GM18499 (cell line): ENCODE measurements around the gene LY6G5C.
"Not testable (repeated sequence)": the region's sequence is repeated elsewhere in the genome, so short reads cannot be mapped to it uniquely, and the experiment has no call there.

Experiments used
- ATAC-seq: cut with Tn5 transposase; IDR thresholded peaks from one replicate; pipeline ENCODE4 v1.9.1; 2021; ENCODE audit warnings: moderate number of reproducible peaks; ENCODE audit not compliant: insufficient read depth, unreplicated experiment

The LY6G5C gene

DNA sequence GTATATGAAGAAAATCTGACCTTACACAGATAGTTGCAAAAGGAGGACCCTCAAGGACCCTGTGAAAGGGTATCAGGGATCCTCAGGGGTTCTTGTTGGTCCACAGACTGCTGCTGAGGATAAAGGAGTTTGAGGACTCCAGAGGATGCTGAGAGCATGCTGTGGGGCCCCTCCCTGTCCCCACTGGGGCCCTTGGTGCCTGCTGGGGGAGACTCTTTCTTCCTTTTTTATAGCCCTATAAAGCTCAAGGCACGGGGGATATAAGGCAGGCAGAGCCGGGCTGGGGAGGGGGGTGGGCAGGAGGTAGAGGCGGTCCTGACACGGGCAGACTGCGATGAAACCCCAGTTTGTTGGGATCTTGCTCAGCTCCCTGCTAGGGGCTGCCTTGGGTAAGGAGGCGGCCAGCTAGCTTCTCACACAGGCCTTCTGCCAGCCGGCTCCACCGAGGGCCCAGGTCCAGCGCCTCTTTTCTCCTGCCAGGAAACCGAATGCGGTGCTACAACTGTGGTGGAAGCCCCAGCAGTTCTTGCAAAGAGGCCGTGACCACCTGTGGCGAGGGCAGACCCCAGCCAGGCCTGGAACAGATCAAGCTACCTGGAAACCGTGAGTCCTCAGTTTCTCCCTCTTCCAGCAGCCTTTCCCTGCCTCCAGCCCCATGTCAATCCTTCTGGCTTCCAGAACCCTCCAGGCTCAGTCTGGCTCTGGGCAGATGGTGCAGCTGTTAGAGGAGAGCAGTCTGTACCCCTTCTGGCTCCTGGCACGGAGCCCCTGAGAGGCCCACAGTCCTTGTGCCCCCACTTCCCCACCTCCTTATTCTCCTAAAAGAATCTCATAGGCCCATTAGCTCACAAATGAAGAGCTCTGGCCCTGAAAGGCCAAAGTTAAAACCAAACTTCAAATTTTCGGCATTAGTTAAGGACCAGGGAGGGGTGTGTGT lies 34.4 kb upstream of the LY6G5C start, which contains the start of gene LY6G6D:
Gene LY6G6D, plus strand, starts transcription at position 327 of the 937 bp plus-strand sequence. Its CDS starts 8 bp downstream, at position 335.
- ATAC-seq, result no peak

DNA sequence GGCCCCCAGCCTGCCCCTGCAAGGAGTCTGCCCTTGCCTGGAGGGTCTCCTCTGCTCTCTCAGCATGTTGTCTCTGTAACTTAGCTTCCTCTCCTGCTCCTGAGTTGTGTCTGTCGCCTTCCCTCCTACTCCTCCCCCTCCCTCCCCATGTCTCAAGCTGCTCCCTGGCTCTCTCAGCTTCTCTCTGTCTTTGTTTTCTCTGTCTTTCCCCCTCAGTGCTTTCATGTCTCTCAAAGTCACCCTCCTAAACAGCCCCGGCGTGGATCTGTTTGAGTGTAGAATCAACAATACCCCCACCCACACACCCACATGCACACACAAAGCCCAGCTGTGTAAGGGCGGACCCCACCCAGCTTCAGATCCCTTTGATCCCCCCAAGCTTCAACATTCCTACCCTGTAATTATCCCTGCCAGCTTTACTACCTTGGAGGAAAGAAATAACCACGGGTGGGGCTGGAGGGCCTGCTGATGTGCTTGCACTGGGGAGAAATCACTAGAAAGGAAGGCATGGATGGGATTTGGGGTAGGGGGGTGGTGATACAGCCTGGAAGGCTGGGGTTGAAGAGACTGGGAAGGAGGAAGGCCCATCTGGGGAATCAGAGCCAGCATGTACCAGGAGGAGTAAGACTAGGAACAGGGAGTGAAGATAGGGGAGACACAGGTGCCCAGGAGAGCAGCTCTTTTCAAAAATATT lies 33.3 kb upstream of the LY6G5C start:
- no peak for ATAC-seq

DNA sequence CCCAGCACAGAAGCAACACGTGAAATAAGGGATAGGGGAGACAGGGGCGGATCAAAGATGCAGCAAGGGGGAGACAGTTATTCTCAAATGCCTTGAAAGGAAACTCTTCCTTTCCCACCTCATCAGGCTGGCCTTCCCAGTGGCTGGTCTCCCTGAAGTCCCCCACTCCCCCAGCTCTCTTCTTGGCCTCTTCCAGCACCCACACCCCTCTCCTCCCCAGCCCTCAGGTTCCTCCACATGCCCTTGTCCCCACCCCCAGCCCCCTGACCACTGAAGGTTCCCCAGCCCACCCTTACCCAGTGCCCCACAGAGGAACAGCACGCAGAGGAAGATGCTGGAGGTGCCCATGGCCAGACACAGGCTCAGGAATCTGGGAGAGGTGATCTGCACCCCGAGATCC lies 32.6 kb upstream of the LY6G5C start:
- no peak for ATAC-seq

DNA sequence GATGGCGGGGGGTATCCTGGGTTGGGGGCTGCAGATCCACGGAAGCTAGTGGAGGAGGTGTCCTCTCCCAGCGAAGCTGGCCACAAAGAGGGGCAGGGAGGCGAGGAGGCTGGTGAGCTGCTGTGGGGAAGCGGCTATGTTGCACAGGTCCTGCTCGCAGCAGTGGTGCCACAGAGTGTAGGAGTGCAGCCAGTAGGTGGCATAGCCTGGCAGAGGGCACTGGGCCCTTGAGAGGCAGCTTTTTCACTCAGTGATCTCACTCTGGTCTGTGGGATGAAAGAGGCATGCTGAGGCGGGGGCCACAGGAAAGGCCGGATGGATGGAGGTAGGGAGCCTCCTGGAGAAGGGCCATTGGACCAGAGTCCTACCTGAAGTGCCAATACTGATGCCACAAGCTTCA lies 31.4 kb upstream of the LY6G5C start:
- ATAC-seq, result no peak

DNA sequence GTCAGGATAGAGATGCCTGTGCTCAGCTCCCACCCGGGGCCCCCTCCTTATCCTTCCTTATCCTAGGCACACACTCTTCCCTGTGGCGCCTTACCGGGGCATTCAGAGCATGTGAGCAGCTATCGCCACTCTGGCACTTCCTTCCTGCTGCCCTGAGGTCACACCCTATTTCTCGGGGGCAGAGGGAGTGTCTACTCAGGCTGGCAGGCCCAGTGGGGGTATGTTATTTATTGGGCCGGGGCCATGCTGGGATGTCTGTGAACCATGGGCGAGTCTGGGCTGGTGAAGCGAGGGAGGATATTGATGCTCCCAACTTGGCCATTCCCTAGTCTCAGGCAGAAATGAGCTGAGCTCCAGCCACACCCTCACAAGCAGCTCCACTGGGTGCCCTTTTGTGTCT lies 30.4 kb upstream of the LY6G5C start:
- ATAC-seq, result no peak

DNA sequence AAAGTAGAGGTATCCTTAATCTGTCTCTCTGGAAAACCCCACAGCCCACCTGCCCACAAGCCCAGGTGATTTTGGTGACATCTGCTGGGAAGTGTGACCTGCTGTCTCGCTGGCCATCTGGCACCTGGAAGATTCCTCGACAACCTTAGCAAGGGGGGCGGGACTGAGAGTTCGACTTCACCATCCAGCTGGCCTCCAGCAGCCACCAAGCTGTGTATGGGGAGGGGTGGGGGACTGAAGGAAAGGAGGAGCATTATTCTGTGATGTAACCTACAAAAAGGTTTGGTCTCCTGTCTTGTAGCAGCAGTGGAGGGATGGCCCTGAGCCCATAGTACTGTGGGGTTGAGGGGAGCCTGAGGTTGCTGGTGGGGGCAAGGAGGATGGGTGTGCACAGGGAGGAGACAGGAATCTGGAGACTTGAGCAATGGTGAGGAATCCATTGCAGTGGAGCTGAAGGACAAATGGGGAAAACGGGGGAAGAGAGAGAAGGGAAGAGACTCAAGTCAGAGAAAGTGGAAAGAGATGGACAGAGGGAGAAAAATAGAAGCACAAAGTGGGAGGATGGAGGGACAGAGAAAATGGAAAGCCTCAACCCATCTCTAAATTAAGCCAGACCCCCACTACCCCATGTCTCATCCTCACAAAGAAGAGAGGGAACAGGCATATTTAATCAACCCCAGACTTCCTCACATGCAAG lies 29.8 kb upstream of the LY6G5C start:
- ATAC-seq, result no peak

DNA sequence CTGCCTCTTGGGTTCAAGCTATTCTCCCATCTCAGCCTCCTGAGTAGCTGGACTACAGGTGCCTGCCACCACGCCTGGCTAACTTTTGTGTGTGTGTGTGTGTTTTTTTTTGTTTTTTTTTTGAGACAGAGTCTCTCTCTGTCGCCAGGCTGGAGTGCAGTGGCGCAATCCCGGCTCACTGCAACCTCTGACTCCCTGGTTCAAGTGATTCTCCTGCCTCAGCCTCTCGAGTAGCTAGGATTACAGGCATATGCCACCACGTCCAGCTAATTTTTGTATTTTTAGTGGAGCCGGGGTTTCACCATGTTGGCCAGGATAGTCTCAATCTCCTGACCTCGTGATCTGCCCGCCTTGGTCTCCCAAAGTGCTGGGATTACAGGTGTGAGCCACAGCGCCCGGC lies 28.3 kb upstream of the LY6G5C start:
- ATAC-seq, result not testable (repeated sequence)

DNA sequence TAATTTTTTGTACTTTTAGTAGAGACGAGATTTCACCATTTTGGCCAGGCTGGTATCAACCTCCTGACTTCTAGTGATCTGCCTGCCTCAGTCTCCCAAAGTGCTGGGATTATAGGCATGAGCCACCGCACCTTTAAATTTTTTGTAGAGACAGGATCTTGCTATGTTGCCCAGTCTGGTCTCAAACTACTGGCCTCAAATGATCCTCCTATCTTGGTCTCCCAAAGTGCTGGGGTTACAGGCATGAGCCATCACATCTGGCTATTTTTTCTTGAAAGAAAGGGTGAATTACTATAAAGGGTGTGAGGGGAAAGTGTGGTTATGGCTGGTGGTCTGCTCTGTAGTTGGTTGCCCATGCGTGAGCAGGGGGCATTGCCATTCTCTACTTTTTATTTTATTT lies 27.4 kb upstream of the LY6G5C start:
- no peak for ATAC-seq

DNA sequence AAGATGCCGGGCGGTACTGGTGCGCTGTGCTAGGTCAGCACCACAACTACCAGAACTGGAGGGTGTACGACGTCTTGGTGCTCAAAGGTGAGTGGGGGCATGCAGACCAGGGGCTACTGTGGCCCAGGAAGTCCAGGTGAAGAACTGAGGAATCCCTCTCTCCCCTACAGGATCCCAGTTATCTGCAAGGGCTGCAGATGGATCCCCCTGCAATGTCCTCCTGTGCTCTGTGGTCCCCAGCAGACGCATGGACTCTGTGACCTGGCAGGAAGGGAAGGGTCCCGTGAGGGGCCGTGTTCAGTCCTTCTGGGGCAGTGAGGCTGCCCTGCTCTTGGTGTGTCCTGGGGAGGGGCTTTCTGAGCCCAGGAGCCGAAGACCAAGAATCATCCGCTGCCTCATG lies 26.8 kb upstream of the LY6G5C start:
- ATAC-seq, result no peak

DNA sequence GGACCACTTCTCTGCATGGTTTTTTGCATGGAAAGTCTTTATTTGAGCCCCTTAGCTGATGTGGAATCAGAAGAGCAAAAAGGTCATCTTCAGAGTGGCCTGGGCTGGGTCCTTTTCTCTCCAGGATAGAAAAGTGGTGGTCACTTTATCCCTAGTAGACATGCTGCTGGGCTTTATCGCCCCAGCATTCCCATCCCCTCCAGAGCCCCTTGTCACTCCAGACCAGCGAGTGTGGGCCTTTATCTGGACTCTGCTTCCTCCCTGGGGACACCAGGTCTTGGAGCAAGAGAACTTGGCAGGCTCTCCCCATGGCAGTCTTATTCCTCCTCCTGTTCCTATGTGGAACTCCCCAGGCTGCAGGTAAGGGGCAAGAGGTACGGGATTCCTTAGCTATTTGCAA lies 25.7 kb upstream of the LY6G5C start, which contains the start of gene LY6G6F:
Gene LY6G6F, plus strand, starts transcription at position 268 of the 400 bp plus-strand sequence. Its CDS starts 41 bp downstream, at position 309.
- ATAC-seq, result no peak

DNA sequence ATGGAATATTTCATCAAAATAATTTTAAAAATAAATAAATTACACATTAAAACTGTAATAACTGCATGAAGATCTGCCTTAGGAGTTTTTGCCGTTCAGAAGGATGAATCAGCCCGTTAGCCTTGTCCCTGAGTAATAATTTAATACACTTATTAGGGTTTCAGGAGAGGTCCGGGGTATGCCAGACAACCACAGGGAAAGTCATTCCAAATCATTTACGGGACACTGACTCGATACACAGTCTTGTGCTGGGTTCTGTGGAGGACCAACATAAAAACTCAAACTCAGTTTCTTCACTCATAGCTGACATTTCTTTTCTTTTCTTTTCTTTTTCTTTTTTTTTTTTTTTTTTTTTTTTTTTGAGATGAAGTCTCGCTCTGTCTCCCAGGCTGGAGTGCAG lies 25.1 kb upstream of the LY6G5C start:
- no peak for ATAC-seq

DNA sequence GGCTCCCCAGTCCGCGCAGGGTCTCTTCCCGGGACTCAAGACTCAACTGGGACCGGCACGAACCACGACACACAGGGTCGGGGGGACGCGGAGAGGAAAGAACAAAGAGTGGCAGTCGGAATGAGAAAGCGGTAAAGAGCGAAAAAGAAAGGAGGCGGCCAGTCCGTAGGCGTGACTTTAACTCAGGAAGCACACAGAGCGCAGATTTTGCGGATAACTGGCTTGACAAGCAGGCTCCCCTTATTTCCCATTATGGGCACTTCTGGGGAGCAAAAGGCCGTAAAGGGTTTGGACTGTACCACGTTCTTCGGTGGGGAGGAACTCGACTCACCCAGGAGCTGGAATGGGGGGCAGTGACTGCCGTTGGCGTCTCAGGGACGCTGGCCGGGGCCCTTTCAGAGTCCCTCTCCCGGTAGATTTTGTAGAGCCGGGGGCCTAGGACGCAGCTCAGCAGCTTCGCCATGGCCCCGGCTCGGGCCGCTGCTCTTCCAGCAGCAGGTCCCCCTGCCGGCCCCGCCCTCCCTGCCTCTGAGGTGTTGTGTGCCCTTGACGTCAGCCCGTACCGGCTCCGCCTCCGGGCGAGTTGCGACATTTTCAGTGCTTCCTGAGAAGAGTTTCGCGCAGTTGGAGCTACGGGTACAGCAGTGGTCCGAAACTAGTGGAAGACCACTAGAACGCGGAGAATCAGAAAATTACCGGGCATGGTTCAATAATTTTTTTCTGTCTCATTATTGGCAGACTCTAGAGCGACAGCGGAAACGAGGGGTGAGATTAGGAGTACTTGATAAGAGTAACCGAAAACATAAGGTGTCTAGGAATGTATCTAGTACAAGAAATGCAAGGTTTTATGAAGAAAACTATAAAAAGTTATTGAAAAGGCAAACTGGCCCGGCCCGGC lies 22.2 kb upstream of the LY6G5C start, which contains the start of gene ABHD16A:
Gene ABHD16A, minus strand, starts transcription at position 506 of the 898 bp plus-strand sequence. Its CDS starts 43 bp downstream, at position 463.
- ATAC-seq, result no peak

DNA sequence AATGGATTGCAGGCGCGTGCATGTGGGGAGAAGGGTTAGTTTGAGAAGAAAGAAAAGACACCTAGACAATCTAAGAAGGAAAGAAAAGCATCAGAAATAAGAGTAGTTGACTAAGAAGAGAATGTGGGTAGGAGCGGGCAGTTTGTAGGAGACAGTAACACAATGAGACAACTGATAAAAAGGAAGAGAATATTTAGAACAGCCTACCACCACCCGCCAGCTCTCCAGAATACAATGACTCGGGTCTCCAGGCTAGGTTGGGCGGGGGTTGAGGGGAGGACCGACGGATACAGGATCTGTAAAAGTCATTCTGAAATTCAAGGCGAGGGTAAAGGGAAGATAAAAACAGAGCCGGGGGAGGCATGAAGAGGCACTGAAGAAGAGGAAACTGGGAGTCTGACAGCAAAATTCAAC lies 21.5 kb upstream of the LY6G5C start:
- ATAC-seq, result no peak

DNA sequence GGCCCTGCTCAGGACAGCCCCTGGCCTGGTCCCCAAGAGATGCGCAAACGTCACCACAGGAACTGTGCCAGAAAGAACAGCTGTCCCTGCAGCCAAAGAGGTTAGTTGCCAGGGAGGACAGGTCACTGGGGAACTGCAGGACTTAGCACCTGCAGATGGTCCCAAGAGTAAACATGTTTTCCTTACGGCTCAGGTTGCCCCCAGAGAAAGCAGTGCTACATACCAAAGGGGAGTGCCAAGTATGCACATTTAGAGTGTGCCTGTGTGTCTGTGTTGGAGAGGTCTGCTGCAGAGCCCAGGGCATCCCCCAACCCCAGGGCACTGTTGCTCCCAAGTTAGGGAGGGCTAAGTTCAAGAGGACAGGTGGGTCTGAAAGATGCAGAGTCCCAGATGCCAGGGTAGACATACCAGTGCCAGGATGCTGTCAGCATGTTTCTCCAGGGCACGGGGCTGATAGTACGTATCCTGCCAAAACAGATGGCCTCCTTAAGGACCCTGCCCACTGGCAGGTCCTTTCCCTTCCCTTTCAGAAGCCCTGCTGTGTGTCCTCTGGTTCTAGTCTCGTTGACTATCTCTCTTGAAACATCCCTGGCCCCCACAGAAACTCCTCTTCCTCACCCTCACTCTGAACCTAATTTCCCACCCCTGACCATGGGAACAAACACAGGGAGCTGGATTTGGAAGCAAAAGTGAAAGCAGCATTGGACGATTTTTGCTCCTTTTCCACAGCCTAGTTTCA lies 21.0 kb upstream of the LY6G5C start:
- ATAC-seq, result no peak

DNA sequence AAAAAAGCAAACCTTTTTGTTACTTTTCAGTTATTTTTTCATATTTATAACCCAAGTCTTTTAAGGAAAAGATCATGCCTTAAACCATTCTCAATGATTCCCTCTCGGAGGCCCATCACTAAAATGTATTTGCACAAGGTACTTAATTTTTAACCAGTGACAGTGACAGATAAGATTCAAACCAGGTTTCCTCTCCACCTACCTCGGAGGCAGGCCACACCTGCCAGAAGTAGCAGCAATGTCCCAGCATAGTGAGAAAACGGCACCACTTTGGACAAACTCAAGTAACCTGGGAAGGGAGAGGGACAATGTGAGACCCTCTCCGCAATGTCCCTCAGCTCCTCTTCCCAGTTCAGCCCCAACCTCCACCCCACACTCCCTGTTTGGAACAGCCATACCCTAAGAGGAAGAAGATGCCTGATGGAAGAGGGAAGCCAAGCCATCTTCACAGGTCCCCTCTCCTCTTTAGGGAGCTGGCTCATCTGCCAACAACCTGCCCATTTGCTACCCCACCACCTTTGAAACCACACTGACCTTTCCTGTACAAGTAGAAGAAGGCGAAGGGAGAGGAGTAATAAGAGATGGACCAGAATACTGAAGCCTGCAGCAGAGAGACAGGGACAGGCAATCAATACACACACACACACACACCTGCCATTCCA lies 20.0 kb upstream of the LY6G5C start:
- no peak for ATAC-seq

DNA sequence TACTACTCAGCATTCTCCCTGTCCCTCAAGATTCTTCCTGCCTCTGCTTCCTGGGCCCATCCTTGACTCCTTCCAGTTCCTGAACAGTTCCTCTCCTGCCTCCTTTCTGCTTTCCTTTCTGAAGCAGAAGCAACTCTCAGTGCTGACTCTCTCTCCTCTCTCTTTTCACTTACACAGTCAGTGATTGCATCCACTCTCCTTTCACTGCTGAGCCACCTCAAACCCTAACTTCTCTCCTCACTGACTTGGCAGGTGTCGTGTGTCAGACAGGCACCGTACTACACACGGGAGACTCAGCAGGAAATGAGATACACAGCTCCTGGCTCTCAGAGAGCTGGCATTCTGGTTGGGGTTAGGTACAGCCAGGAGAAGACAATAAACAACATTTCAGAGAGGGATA lies 16.7 kb upstream of the LY6G5C start:
- ATAC-seq, result no peak

DNA sequence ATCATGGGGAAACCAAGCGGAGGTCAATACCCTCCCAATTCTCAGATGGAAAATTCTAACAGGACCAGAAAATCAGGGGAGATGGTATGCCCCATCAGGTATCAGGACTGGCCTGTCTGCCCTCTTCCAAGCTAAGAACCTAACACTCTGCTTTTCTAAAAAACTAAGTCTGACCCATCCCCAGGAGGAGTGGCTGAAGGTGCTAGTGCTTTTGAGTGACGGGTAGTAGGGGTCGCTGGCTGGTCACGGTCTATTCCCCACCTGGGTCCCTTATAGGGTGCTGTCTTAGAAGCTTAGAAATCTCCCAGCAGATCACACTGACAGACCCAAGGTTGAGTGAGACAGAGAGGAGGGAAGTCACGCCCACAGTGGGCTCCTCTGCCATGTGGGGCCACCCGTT lies 12.7 kb upstream of the LY6G5C start:
- ATAC-seq, result no peak

DNA sequence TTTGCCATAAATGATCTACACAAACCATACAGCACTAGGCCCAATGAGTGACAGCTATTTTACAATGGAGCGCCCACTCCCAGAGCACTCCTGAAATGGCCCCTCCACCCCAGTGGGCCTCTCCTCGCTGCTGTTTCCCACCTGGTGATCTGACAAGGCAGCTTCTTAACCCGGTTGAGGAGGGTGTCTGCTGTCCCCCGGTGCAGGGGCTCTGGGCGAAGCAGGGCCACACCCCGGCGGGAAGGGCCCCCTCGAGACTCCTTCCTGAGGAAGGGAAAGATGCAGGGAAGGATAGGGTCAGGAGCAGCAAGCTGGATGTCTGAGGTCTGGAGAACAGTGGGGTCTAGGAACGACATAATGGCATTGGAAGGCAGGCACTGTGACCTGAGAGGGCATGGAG lies 12.0 kb upstream of the LY6G5C start:
- no peak for ATAC-seq
